GM10248 (cell line): ENCODE measurements around the gene CHI3L2.
"Not testable (repeated sequence)": the region's sequence is repeated elsewhere in the genome, so short reads cannot be mapped to it uniquely, and the experiment has no call there.

Experiments used
- CTCF ChIA-PET: fragments of 300-600 bp; sonication (Branson Sonifier 250); formaldehyde crosslinking; extraction: SDS; loops from one replicate; lab custom pipeline; 2021; ENCODE audit warnings: antibody characterized with exemption; lab: Yijun Ruan, JAX
- POLR2A ChIA-PET: fragments of 350-650 bp; sonication (Branson Sonifier 250); formaldehyde crosslinking; extraction: SDS; loops from one replicate; lab custom pipeline; 2020; ENCODE audit warnings: antibody characterized with exemption; lab: Yijun Ruan, JAX
- DNase-seq: peaks from one replicate; pipeline ENCODE4 v3.0.0; 2012; ENCODE audit errors: extremely low spot score
- CTCF ChIP-seq: IDR thresholded peaks from 2 replicates; pipeline ENCODE4 v1.5.1; 2012; ENCODE audit warnings: mild to moderate bottlenecking, low read depth; ENCODE audit errors: extremely low read depth, missing control alignments, control extremely low read depth

Gene CHI3L2

GRCh38 chr1:111213412-111213811, 14.1 kb upstream of the CHI3L2 start:
- no peak for DNase-seq
- ChIA-PET POLR2A (no interaction called here), CTCF (interaction anchor here (0.9 to 11.1 kb wide), 4 partner anchors 10 to 120 kb away, joined by 3 to 158 read pairs (median 40); partner anchors contain the start of gene DENND2D)
- no peak for TF ChIP-seq CTCF

GRCh38 chr1:111214074-111214801, 13.3 kb upstream of the CHI3L2 start:
- ChIA-PET POLR2A (interaction anchor here (0.7 to 0.9 kb wide), 2 partner anchors 10 to 16 kb away, joined by 3 to 12 read pairs; no protein-coding TSS in a partner anchor), CTCF (interaction anchor here (0.8 to 11.1 kb wide), 9 partner anchors 9 to 294 kb away, joined by 3 to 158 read pairs (median 8); partner anchors contain the start of genes CEPT1, DENND2D and DRAM2)
- no peak for DNase-seq
- TF ChIP-seq CTCF: no peak

- CTCF ChIA-PET: interaction anchor here (0.8 to 11.1 kb wide), 9 partner anchors 8 to 293 kb away, joined by 3 to 158 read pairs (median 8); partner anchors contain the start of genes CEPT1, DENND2D and DRAM2
- no peak for DNase-seq
- TF ChIP-seq CTCF: no peak
- POLR2A ChIA-PET: interaction anchor here (0.6 to 0.9 kb wide), 3 partner anchors 11 to 27 kb away, joined by 3 to 12 read pairs (median 3); no protein-coding TSS in a partner anchor
These were observed 12.6 kb upstream of the CHI3L2 start for GRCh38 chr1:111214884-111215283.

GRCh38 chr1:111215285-111215684, 12.2 kb upstream of the CHI3L2 start:
- CTCF ChIA-PET: interaction anchor here (1.1 to 11.1 kb wide), 9 partner anchors 8 to 293 kb away, joined by 3 to 158 read pairs (median 8); partner anchors contain the start of gene DENND2D
- POLR2A ChIA-PET: interaction anchor here (0.6 kb wide), 2 partner anchors 28 kb away, joined by 3 to 4 read pairs; no protein-coding TSS in a partner anchor
- not testable (repeated sequence) for DNase-seq

- no peak for DNase-seq
- TF ChIP-seq CTCF: no peak
- ChIA-PET POLR2A (interaction anchor here (0.9 kb wide), 1 partner anchor 13 kb away, joined by 3 read pairs; no protein-coding TSS in a partner anchor), CTCF (interaction anchor here (0.7 to 11.1 kb wide), 7 partner anchors 11 to 540 kb away, joined by 3 to 158 read pairs (median 3); partner anchors contain the start of genes DDX20 and DENND2D)
These were observed 10.8 kb upstream of the CHI3L2 start for GRCh38 chr1:111216751-111217150.

- no peak for DNase-seq
- ChIA-PET POLR2A (interaction anchor here (0.9 kb wide), 1 partner anchor 14 kb away, joined by 3 read pairs; no protein-coding TSS in a partner anchor), CTCF (interaction anchor here (0.7 to 11.1 kb wide), 11 partner anchors 10 to 539 kb away, joined by 3 to 158 read pairs (median 3); partner anchors contain the start of genes DDX20 and DENND2D)
- TF ChIP-seq CTCF: no peak
These were observed 10.2 kb upstream of the CHI3L2 start for GRCh38 chr1:111217183-111217910.
